Suprapubic skin (tissue), 4 donors: ENCODE data around the gene TUBA3E. TPM values are rescaled to one million over a fixed set of nuclear protein-coding genes. Genes with fewer than 3 reads are reported as not detected.
"Not testable (repeated sequence)": the region's sequence is repeated elsewhere in the genome, so short reads cannot be mapped to it uniquely, and the experiment has no call there.

ENCODE experiments used
- DNase-seq, 2 donors: peaks; one replicate each; pipeline ENCODE4 v3.0.0-alpha.2; 2019; ENCODE audit warnings: low spot score in 2 of 2
- H3K27ac ChIP-seq: fragments of 200-600 bp; sonication (generic); one replicate; pipeline ENCODE4 v1.5.1; 2019
- H3K27me3 ChIP-seq: fragments of 200-600 bp; sonication (generic); one replicate; pipeline ENCODE4 v1.5.1; 2019
- H3K36me3 ChIP-seq: fragments of 200-600 bp; sonication (generic); one replicate; pipeline ENCODE4 v1.5.1; 2019
- H3K4me1 ChIP-seq: fragments of 200-600 bp; sonication (generic); one replicate; pipeline ENCODE4 v1.5.1; 2019
- H3K4me3 ChIP-seq: fragments of 200-600 bp; sonication (generic); one replicate; pipeline ENCODE4 v1.5.1; 2019; ENCODE audit warnings: mild to moderate bottlenecking
- H3K9me3 ChIP-seq: fragments of 200-600 bp; sonication (generic); one replicate; pipeline ENCODE4 v1.5.1; 2019
- CTCF ChIP-seq, 2 donors: fragments of 200-600 bp in 1 of 2; fragments of 450-650 bp in 1 of 2; sonication (generic) in 1 of 2; IDR thresholded peaks; one replicate each; pipeline ENCODE4 v1.5.1; 2016 to 2019; ENCODE audit warnings: antibody characterized with exemption in 2 of 2, mild to moderate bottlenecking in 1 of 2, moderate library complexity in 1 of 2
- EP300 ChIP-seq: sonication (generic); formaldehyde crosslinking; IDR thresholded peaks from one replicate; pipeline ENCODE4 v1.6.1; 2017; ENCODE audit warnings: antibody characterized with exemption
- POLR2A ChIP-seq, 2 donors: fragments of 450-650 bp; IDR thresholded peaks; one replicate each; pipeline ENCODE4 v1.6.1; 2017; ENCODE audit warnings: antibody characterized with exemption in 2 of 2, mild to moderate bottlenecking in 2 of 2, moderate library complexity in 2 of 2
- POLR2AphosphoS5 ChIP-seq, 3 donors: sonication (generic); formaldehyde crosslinking; IDR thresholded peaks; one replicate each; pipeline ENCODE4 v1.6.1; 2017; ENCODE audit warnings: antibody characterized with exemption in 3 of 3
- WGBS: methylation state at CpG from one replicate; pipeline ENCODE4 v1.1.5; 2018; 5-methylcytosine and 5-hydroxymethylcytosine counted together
- total RNA-seq, 4 donors: library from RNA; depleted of rRNA; stranded (reverse); fragments of >200 nt; gene quantifications; one replicate each; pipeline ENCODE4 v1.1.0, GENCODE V29; 2016

TUBA3E gene
- total RNA-seq, 4 donors from 2014 or later = not detected

- not testable (repeated sequence) for H3K4me1 ChIP-seq, H3K27me3 ChIP-seq, DNase-seq, H3K4me3 ChIP-seq, H3K9me3 ChIP-seq, H3K27ac ChIP-seq
- H3K36me3 ChIP-seq = peaks cover 11% of the 10 kb centered on the region
- 85% methylated on average over 7 of the region's 9 CpGs for WGBS
Measured at GRCh38 chr2:130195089-130195635, 3.1 kb downstream of the TUBA3E start.

- not testable (repeated sequence) for H3K27ac ChIP-seq, H3K4me3 ChIP-seq, H3K4me1 ChIP-seq, DNase-seq, H3K9me3 ChIP-seq, H3K27me3 ChIP-seq
- WGBS = 93% methylated on average over 15 of the region's 22 CpGs
- peaks cover 11% of the 10 kb centered on the region for H3K36me3 ChIP-seq
Measured at GRCh38 chr2:130193824-130194223, 4.4 kb downstream of the TUBA3E start.

GRCh38 chr2:130192451-130192850 lies 5.8 kb downstream of the TUBA3E start:
- not testable (repeated sequence) for DNase-seq

GRCh38 chr2:130191319-130191718 lies 6.9 kb downstream of the TUBA3E start:
- peaks cover 11% of the 10 kb centered on the region for H3K36me3 ChIP-seq
- DNase-seq, H3K27me3 ChIP-seq, H3K9me3 ChIP-seq, H3K4me3 ChIP-seq, H3K27ac ChIP-seq, H3K4me1 ChIP-seq: not testable (repeated sequence)
- WGBS = 94% methylated on average over 6 of the region's 6 CpGs

More at GRCh38 chr2:130192451-130192850, 5.8 kb downstream of the TUBA3E start:
- H3K4me1 ChIP-seq, H3K27ac ChIP-seq, H3K9me3 ChIP-seq, H3K27me3 ChIP-seq, H3K4me3 ChIP-seq: not testable (repeated sequence)
- H3K36me3 ChIP-seq = peaks cover 11% of the 10 kb centered on the region
- 90% methylated on average over 3 of the region's 3 CpGs for WGBS

GRCh38 chr2:130190237-130190636 lies 8.0 kb downstream of the TUBA3E start:
- no peak for DNase-seq
- H3K36me3 ChIP-seq = peaks cover 11% of the 10 kb centered on the region
- no peaks in the 10 kb centered on the region for H3K27me3 ChIP-seq
- no peaks in the 10 kb centered on the region for H3K9me3 ChIP-seq
- no peak for TF ChIP-seq POLR2A (IDR thresholded peaks at IDR 0.05)
- TF ChIP-seq EP300 = no peak
- TF ChIP-seq CTCF (IDR thresholded peaks at IDR 0.05) = no peak
- TF ChIP-seq POLR2AphosphoS5 (IDR thresholded peaks at IDR 0.05) = no peak
- no peaks in the 10 kb centered on the region for H3K4me1 ChIP-seq
- no peak overlapping the region for H3K4me3 ChIP-seq
- WGBS = 74% methylated on average over 7 of the region's 15 CpGs
- H3K27ac ChIP-seq = no peak overlapping the region

GRCh38 chr2:130188958-130189357 lies 9.3 kb downstream of the TUBA3E start:
- DNase-seq, H3K27me3 ChIP-seq, H3K4me1 ChIP-seq, H3K4me3 ChIP-seq, H3K27ac ChIP-seq, H3K9me3 ChIP-seq: not testable (repeated sequence)
- WGBS = 62% methylated on average over 4 of the region's 4 CpGs
- H3K36me3 ChIP-seq = peaks cover 11% of the 10 kb centered on the region

- not testable (repeated sequence) for H3K9me3 ChIP-seq
- 90% methylated on average over 16 of the region's 17 CpGs for WGBS
Measured at GRCh38 chr2:130187859-130188792, 10.1 kb downstream of the TUBA3E start.

GRCh38 chr2:130187268-130187667 lies 11.0 kb downstream of the TUBA3E start:
- H3K4me1 ChIP-seq = peaks cover 15% of the 10 kb centered on the region
- TF ChIP-seq CTCF (IDR thresholded peaks at IDR 0.05) (no peak), EP300 (no peak), POLR2AphosphoS5 (IDR thresholded peaks at IDR 0.05) (no peak), POLR2A (IDR thresholded peaks at IDR 0.05) (no peak)
- H3K27me3 ChIP-seq = no peaks in the 10 kb centered on the region
- no peak for DNase-seq
- H3K9me3 ChIP-seq = no peaks in the 10 kb centered on the region
- H3K4me3 ChIP-seq = no peak overlapping the region
- H3K36me3 ChIP-seq = peaks cover 11% of the 10 kb centered on the region
- 77% methylated on average over 7 of the region's 8 CpGs for WGBS
- H3K27ac ChIP-seq = no peak overlapping the region

More at GRCh38 chr2:130187859-130188792, 10.1 kb downstream of the TUBA3E start:
- H3K36me3 ChIP-seq = peaks cover 11% of the 10 kb centered on the region
- H3K4me3 ChIP-seq, H3K27ac ChIP-seq, DNase-seq, H3K4me1 ChIP-seq, H3K27me3 ChIP-seq: not testable (repeated sequence)
